Measurements from ENCODE around the gene KLHL7.

KLHL7 gene, protein sequence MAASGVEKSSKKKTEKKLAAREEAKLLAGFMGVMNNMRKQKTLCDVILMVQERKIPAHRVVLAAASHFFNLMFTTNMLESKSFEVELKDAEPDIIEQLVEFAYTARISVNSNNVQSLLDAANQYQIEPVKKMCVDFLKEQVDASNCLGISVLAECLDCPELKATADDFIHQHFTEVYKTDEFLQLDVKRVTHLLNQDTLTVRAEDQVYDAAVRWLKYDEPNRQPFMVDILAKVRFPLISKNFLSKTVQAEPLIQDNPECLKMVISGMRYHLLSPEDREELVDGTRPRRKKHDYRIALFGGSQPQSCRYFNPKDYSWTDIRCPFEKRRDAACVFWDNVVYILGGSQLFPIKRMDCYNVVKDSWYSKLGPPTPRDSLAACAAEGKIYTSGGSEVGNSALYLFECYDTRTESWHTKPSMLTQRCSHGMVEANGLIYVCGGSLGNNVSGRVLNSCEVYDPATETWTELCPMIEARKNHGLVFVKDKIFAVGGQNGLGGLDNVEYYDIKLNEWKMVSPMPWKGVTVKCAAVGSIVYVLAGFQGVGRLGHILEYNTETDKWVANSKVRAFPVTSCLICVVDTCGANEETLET

GRCh38 chr7:23105644-23106056 is at the start of gene KLHL7:
Gene KLHL7, plus strand, starts transcription at chr7:23105785. Its CDS starts 242 bp downstream, at chr7:23106027.
- Histone ChIP-seq H3K4me1 (ENCODE audit: control insufficient read depth in 1 of 2, insufficient read depth in 2 of 2, low read length in 2 of 2) (peaks cover 13 to 34% of the 10 kb centered on the region in 2 donors), H3K27ac (ENCODE audit: low read length) (peak within 1 kb of the TSS; percentile 87), H3K36me3 (ENCODE audit: control insufficient read depth in 1 of 2, insufficient read depth in 2 of 2, low read length in 2 of 2) (no peaks in the 10 kb centered on the region), H3K27me3 (ENCODE audit: low read depth, low read length) (no peaks in the 10 kb centered on the region), H3K9me3 (ENCODE audit: control insufficient read depth in 1 of 2, low read length in 2 of 2) (peaks cover 0 to 6% of the 10 kb centered on the region in 2 donors), H3K4me3 (ENCODE audit: low read depth in 1 of 2, low read length in 2 of 2) (peak within 1 kb of the TSS; percentile 91 to 99)

- H3K36me3 ChIP-seq (ENCODE audit: control insufficient read depth in 1 of 2, insufficient read depth in 2 of 2, low read length in 2 of 2): no peaks in the 10 kb centered on the region
- no peaks in the 10 kb centered on the region for H3K4me1 ChIP-seq (ENCODE audit: control insufficient read depth in 1 of 2, insufficient read depth in 2 of 2, low read length in 2 of 2)
- H3K9me3 ChIP-seq (ENCODE audit: control insufficient read depth in 1 of 2, low read length in 2 of 2): no peaks in the 10 kb centered on the region
- H3K27ac ChIP-seq (ENCODE audit: low read length): no peak overlapping the region
- H3K27me3 ChIP-seq (ENCODE audit: low read depth, low read length): no peaks in the 10 kb centered on the region
- H3K4me3 ChIP-seq (ENCODE audit: low read depth in 1 of 2, low read length in 2 of 2): no peak overlapping the region
Measured at GRCh38 chr7:23058408-23059096, 47.0 kb upstream of the KLHL7 start.

DNA sequence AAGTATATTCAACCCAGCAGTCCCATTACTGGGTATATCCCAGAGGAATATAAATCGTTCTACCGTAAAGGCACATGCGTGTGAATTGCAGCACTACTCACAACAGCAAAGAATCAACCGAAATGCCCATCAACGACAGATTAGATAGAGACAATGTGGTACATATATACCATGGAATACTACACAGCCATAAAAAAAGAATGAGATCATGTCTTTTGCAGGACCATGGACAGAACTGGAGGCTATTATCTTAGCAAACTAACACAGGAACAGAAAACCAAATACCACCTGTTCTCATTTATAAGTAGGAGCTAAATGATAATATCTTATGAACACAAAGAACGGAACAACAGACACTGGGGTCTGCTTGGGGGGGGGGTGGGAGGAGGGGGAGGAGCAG is 44.3 kb upstream of the KLHL7 start:
- H3K36me3 ChIP-seq (ENCODE audit: control insufficient read depth in 1 of 2, insufficient read depth in 2 of 2, low read length in 2 of 2): no peaks in the 10 kb centered on the region
- H3K27ac ChIP-seq (ENCODE audit: low read length): no peak overlapping the region
- H3K4me1 ChIP-seq (ENCODE audit: control insufficient read depth in 1 of 2, insufficient read depth in 2 of 2, low read length in 2 of 2): no peaks in the 10 kb centered on the region
- H3K4me3 ChIP-seq (ENCODE audit: low read depth in 1 of 2, low read length in 2 of 2): no peak overlapping the region
- no peaks in the 10 kb centered on the region for H3K9me3 ChIP-seq (ENCODE audit: control insufficient read depth in 1 of 2, low read length in 2 of 2)
- H3K27me3 ChIP-seq (ENCODE audit: low read depth, low read length): no peaks in the 10 kb centered on the region

GRCh38 chr7:23062452-23062851 is 43.1 kb upstream of the KLHL7 start:
- Histone ChIP-seq H3K4me3 (ENCODE audit: low read depth in 1 of 2, low read length in 2 of 2) (no peak overlapping the region), H3K36me3 (ENCODE audit: control insufficient read depth in 1 of 2, insufficient read depth in 2 of 2, low read length in 2 of 2) (no peaks in the 10 kb centered on the region), H3K4me1 (ENCODE audit: control insufficient read depth in 1 of 2, insufficient read depth in 2 of 2, low read length in 2 of 2) (no peaks in the 10 kb centered on the region), H3K9me3 (ENCODE audit: control insufficient read depth in 1 of 2, low read length in 2 of 2) (no peaks in the 10 kb centered on the region), H3K27me3 (ENCODE audit: low read depth, low read length) (no peaks in the 10 kb centered on the region), H3K27ac (ENCODE audit: low read length) (no peak overlapping the region)

DNA sequence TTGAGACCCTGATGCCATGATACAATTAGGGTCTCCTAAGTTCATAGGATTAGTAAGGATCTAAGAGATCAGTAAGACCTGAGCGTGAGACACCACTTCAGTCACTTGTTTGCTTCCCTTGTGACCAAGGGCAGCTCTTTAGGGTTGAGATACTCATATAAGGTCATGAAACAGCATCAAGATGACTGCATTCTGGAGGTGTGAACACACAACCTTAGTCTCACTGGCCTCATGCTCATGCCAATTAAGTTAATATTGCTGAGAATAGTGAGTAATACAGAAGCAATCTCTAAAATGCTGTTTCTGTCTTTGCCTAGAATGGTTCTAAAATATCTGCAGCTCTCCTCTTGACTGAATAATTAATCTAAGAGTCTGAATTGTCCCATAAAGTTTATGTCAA is 39.6 kb upstream of the KLHL7 start:
- no peaks in the 10 kb centered on the region for H3K27me3 ChIP-seq (ENCODE audit: low read depth, low read length)
- no peaks in the 10 kb centered on the region for H3K36me3 ChIP-seq (ENCODE audit: control insufficient read depth in 1 of 2, insufficient read depth in 2 of 2, low read length in 2 of 2)
- H3K4me1 ChIP-seq (ENCODE audit: control insufficient read depth in 1 of 2, insufficient read depth in 2 of 2, low read length in 2 of 2): no peaks in the 10 kb centered on the region
- no peaks in the 10 kb centered on the region for H3K9me3 ChIP-seq (ENCODE audit: control insufficient read depth in 1 of 2, low read length in 2 of 2)
- H3K27ac ChIP-seq (ENCODE audit: low read length): no peak overlapping the region
- no peak overlapping the region for H3K4me3 ChIP-seq (ENCODE audit: low read depth in 1 of 2, low read length in 2 of 2)

GRCh38 chr7:23067271-23067670 is 38.3 kb upstream of the KLHL7 start:
- H3K27me3 ChIP-seq (ENCODE audit: low read depth, low read length): no peaks in the 10 kb centered on the region
- H3K36me3 ChIP-seq (ENCODE audit: control insufficient read depth in 1 of 2, insufficient read depth in 2 of 2, low read length in 2 of 2): no peaks in the 10 kb centered on the region
- no peak overlapping the region for H3K4me3 ChIP-seq (ENCODE audit: low read depth in 1 of 2, low read length in 2 of 2)
- H3K9me3 ChIP-seq (ENCODE audit: control insufficient read depth in 1 of 2, low read length in 2 of 2): no peaks in the 10 kb centered on the region
- no peak overlapping the region for H3K27ac ChIP-seq (ENCODE audit: low read length)
- no peaks in the 10 kb centered on the region for H3K4me1 ChIP-seq (ENCODE audit: control insufficient read depth in 1 of 2, insufficient read depth in 2 of 2, low read length in 2 of 2)

GRCh38 chr7:23072048-23072447 is 33.5 kb upstream of the KLHL7 start:
- Histone ChIP-seq H3K36me3 (ENCODE audit: control insufficient read depth in 1 of 2, insufficient read depth in 2 of 2, low read length in 2 of 2) (no peaks in the 10 kb centered on the region), H3K9me3 (ENCODE audit: control insufficient read depth in 1 of 2, low read length in 2 of 2) (no peaks in the 10 kb centered on the region), H3K4me3 (ENCODE audit: low read depth in 1 of 2, low read length in 2 of 2) (no peak overlapping the region), H3K27ac (ENCODE audit: low read length) (no peak overlapping the region), H3K27me3 (ENCODE audit: low read depth, low read length) (no peaks in the 10 kb centered on the region), H3K4me1 (ENCODE audit: control insufficient read depth in 1 of 2, insufficient read depth in 2 of 2, low read length in 2 of 2) (no peaks in the 10 kb centered on the region)

GRCh38 chr7:23072922-23073321 is 32.7 kb upstream of the KLHL7 start:
- H3K9me3 ChIP-seq (ENCODE audit: control insufficient read depth in 1 of 2, low read length in 2 of 2): no peaks in the 10 kb centered on the region
- H3K36me3 ChIP-seq (ENCODE audit: control insufficient read depth in 1 of 2, insufficient read depth in 2 of 2, low read length in 2 of 2): no peaks in the 10 kb centered on the region
- H3K27me3 ChIP-seq (ENCODE audit: low read depth, low read length): no peaks in the 10 kb centered on the region
- H3K27ac ChIP-seq (ENCODE audit: low read length): no peak overlapping the region
- no peak overlapping the region for H3K4me3 ChIP-seq (ENCODE audit: low read depth in 1 of 2, low read length in 2 of 2)
- H3K4me1 ChIP-seq (ENCODE audit: control insufficient read depth in 1 of 2, insufficient read depth in 2 of 2, low read length in 2 of 2): no peaks in the 10 kb centered on the region

- Histone ChIP-seq H3K36me3 (ENCODE audit: control insufficient read depth in 1 of 2, insufficient read depth in 2 of 2, low read length in 2 of 2) (no peaks in the 10 kb centered on the region), H3K27ac (ENCODE audit: low read length) (no peak overlapping the region), H3K4me1 (ENCODE audit: control insufficient read depth in 1 of 2, insufficient read depth in 2 of 2, low read length in 2 of 2) (no peaks in the 10 kb centered on the region), H3K27me3 (ENCODE audit: low read depth, low read length) (no peaks in the 10 kb centered on the region), H3K4me3 (ENCODE audit: low read depth in 1 of 2, low read length in 2 of 2) (no peak overlapping the region), H3K9me3 (ENCODE audit: control insufficient read depth in 1 of 2, low read length in 2 of 2) (no peaks in the 10 kb centered on the region)
Measured at GRCh38 chr7:23074443-23075261, 30.9 kb upstream of the KLHL7 start.

DNA sequence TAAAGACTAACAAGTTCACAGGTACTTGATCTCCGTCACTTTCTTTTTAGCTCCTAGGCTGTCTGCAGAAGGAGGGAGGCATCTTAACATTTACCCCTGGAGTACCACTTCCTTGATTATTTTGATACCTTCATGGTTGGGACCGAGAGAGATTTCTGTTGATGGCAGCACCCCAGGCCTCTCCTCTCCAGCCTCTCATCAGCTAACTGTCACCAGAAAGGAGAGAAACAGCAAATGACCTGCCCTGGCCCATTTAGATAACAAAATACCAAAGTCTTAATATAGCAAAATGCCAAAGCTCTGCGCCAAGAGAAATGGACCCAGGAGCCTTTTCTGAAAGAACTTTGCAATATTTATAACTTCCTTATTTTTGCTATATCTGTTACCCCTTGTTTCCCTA is 30.0 kb upstream of the KLHL7 start:
- no peaks in the 10 kb centered on the region for H3K36me3 ChIP-seq (ENCODE audit: control insufficient read depth in 1 of 2, insufficient read depth in 2 of 2, low read length in 2 of 2)
- no peak overlapping the region for H3K4me3 ChIP-seq (ENCODE audit: low read depth in 1 of 2, low read length in 2 of 2)
- no peaks in the 10 kb centered on the region for H3K27me3 ChIP-seq (ENCODE audit: low read depth, low read length)
- H3K9me3 ChIP-seq (ENCODE audit: control insufficient read depth in 1 of 2, low read length in 2 of 2): no peaks in the 10 kb centered on the region
- H3K27ac ChIP-seq (ENCODE audit: low read length): no peak overlapping the region
- no peaks in the 10 kb centered on the region for H3K4me1 ChIP-seq (ENCODE audit: control insufficient read depth in 1 of 2, insufficient read depth in 2 of 2, low read length in 2 of 2)

DNA sequence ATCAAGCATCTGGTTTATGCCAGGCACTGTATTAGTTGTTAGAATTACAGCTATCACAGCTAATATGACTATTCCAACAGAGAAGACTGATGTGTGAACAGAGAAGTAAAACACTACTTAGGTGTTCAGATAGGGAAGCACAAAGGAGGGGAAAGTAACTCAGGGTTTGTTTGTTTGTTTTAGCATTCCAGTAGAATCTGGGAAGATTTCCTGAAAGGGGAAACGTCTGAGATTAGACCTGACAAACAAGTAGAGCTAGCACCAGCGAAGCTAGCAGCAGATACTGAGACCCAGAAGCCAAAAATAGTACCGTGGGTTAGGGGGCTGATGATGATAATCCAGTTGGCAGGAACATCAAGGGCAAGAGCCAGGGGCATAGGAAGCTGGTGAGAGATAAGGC is 28.8 kb upstream of the KLHL7 start:
- H3K27ac ChIP-seq (ENCODE audit: low read length): no peak overlapping the region
- H3K36me3 ChIP-seq (ENCODE audit: control insufficient read depth in 1 of 2, insufficient read depth in 2 of 2, low read length in 2 of 2): no peaks in the 10 kb centered on the region
- no peak overlapping the region for H3K4me3 ChIP-seq (ENCODE audit: low read depth in 1 of 2, low read length in 2 of 2)
- no peaks in the 10 kb centered on the region for H3K4me1 ChIP-seq (ENCODE audit: control insufficient read depth in 1 of 2, insufficient read depth in 2 of 2, low read length in 2 of 2)
- H3K9me3 ChIP-seq (ENCODE audit: control insufficient read depth in 1 of 2, low read length in 2 of 2): no peaks in the 10 kb centered on the region
- no peaks in the 10 kb centered on the region for H3K27me3 ChIP-seq (ENCODE audit: low read depth, low read length)
